HG03469 (cell line): ENCODE data around the gene MRPL28.
"Not testable (repeated sequence)": the region's sequence is repeated elsewhere in the genome, so short reads cannot be mapped to it uniquely, and the experiment has no call there.

Source experiments
- ATAC-seq: cut with Tn5 transposase; IDR thresholded peaks from one replicate; pipeline ENCODE4 v1.9.1; 2021; ENCODE audit warnings: mild to moderate bottlenecking, moderate library complexity, moderate number of reproducible peaks; ENCODE audit not compliant: unreplicated experiment

Gene MRPL28

GRCh38 chr16:391885-392335, 21.6 kb upstream of the MRPL28 start:
- no peak for ATAC-seq

GRCh38 chr16:389352-389751, 19.0 kb upstream of the MRPL28 start:
- ATAC-seq: no peak

- not testable (repeated sequence) for ATAC-seq
Observed at GRCh38 chr16:387761-388666, 17.7 kb upstream of the MRPL28 start.

GRCh38 chr16:386641-387156, 16.4 kb upstream of the MRPL28 start:
- ATAC-seq: no peak

GRCh38 chr16:383326-384051, 13.2 kb upstream of the MRPL28 start:
- no peak for ATAC-seq

GRCh38 chr16:381789-382717, 11.7 kb upstream of the MRPL28 start, which contains the start of gene PGAP6:
TSS of gene PGAP6 (minus strand) at chr16:381978. CDS start at chr16:381821, 157 bp downstream.
- ATAC-seq: no peak

GRCh38 chr16:381012-381788, 10.9 kb upstream of the MRPL28 start:
- no peak for ATAC-seq

GRCh38 chr16:380762-381011, 10.3 kb upstream of the MRPL28 start:
- ATAC-seq: no peak

GRCh38 chr16:379961-380761, 9.8 kb upstream of the MRPL28 start:
- ATAC-seq: no peak

GRCh38 chr16:379183-379960, 9.0 kb upstream of the MRPL28 start:
- no peak for ATAC-seq

GRCh38 chr16:378821-379182, 8.5 kb upstream of the MRPL28 start:
- no peak for ATAC-seq

- not testable (repeated sequence) for ATAC-seq
Observed at GRCh38 chr16:378113-378820, 7.9 kb upstream of the MRPL28 start.

- ATAC-seq: no peak
Observed at GRCh38 chr16:377419-377951, 7.1 kb upstream of the MRPL28 start.

GRCh38 chr16:376817-377418, 6.6 kb upstream of the MRPL28 start:
- no peak for ATAC-seq

GRCh38 chr16:375927-376816, 5.8 kb upstream of the MRPL28 start:
- ATAC-seq: no peak

- ATAC-seq: no peak
Observed at GRCh38 chr16:375212-375611, 4.9 kb upstream of the MRPL28 start.
